ENCODE data around the gene CNST.

DNA sequence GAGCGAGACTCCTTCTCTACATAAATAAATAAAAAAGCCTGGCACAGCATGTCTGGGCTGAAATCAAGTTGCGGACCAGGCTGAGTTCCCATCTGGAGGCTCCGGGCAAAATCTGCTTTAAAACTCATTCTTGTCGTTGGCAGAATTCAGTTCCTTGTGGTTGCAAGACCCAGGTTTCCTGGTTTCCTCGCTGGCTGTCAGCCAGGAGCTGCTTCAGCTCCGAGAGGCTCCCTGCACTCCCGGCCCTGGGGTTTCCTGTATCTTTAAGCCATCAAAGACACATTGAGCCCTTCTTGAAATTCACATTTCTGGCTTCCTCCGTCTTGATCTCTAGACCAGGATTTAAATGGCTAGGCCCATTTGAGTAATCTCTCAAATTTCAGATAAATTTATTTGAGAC lies 137.3 kb downstream of the CNST start:
- no peak for TF ChIP-seq EP300 (IDR thresholded peaks at IDR 0.05)
- TF ChIP-seq, protein P1, sequence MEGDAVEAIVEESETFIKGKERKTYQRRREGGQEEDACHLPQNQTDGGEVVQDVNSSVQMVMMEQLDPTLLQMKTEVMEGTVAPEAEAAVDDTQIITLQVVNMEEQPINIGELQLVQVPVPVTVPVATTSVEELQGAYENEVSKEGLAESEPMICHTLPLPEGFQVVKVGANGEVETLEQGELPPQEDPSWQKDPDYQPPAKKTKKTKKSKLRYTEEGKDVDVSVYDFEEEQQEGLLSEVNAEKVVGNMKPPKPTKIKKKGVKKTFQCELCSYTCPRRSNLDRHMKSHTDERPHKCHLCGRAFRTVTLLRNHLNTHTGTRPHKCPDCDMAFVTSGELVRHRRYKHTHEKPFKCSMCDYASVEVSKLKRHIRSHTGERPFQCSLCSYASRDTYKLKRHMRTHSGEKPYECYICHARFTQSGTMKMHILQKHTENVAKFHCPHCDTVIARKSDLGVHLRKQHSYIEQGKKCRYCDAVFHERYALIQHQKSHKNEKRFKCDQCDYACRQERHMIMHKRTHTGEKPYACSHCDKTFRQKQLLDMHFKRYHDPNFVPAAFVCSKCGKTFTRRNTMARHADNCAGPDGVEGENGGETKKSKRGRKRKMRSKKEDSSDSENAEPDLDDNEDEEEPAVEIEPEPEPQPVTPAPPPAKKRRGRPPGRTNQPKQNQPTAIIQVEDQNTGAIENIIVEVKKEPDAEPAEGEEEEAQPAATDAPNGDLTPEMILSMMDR (IDR thresholded peaks at IDR 0.05) = no peak
- no peak for TF ChIP-seq POLR2A (IDR thresholded peaks at IDR 0.05)
